Suprapubic skin (tissue), 4 donors: ENCODE data around the gene ZNF384. TPM values are rescaled to one million over a fixed set of nuclear protein-coding genes. Genes with fewer than 3 reads are reported as not detected.

Source experiments
- DNase-seq, 2 donors: peaks; one replicate each; pipeline ENCODE4 v3.0.0-alpha.2; 2019; ENCODE audit warnings: low spot score in 2 of 2
- H3K27ac ChIP-seq: fragments of 200-600 bp; sonication (generic); one replicate; pipeline ENCODE4 v1.5.1; 2019
- H3K27me3 ChIP-seq: fragments of 200-600 bp; sonication (generic); one replicate; pipeline ENCODE4 v1.5.1; 2019
- H3K36me3 ChIP-seq: fragments of 200-600 bp; sonication (generic); one replicate; pipeline ENCODE4 v1.5.1; 2019
- H3K4me1 ChIP-seq: fragments of 200-600 bp; sonication (generic); one replicate; pipeline ENCODE4 v1.5.1; 2019
- H3K4me3 ChIP-seq: fragments of 200-600 bp; sonication (generic); one replicate; pipeline ENCODE4 v1.5.1; 2019; ENCODE audit warnings: mild to moderate bottlenecking
- H3K9me3 ChIP-seq: fragments of 200-600 bp; sonication (generic); one replicate; pipeline ENCODE4 v1.5.1; 2019
- EP300 ChIP-seq: sonication (generic); formaldehyde crosslinking; IDR thresholded peaks from one replicate; pipeline ENCODE4 v1.6.1; 2017; ENCODE audit warnings: antibody characterized with exemption
- POLR2A ChIP-seq, 2 donors: fragments of 450-650 bp; IDR thresholded peaks; one replicate each; pipeline ENCODE4 v1.6.1; 2017; ENCODE audit warnings: antibody characterized with exemption in 2 of 2, mild to moderate bottlenecking in 2 of 2, moderate library complexity in 2 of 2
- POLR2AphosphoS5 ChIP-seq, 3 donors: sonication (generic); formaldehyde crosslinking; IDR thresholded peaks; one replicate each; pipeline ENCODE4 v1.6.1; 2017; ENCODE audit warnings: antibody characterized with exemption in 3 of 3
- WGBS: methylation state at CpG from one replicate; pipeline ENCODE4 v1.1.5; 2018; 5-methylcytosine and 5-hydroxymethylcytosine counted together
- total RNA-seq, 4 donors: library from RNA; depleted of rRNA; stranded (reverse); fragments of >200 nt; gene quantifications; one replicate each; pipeline ENCODE4 v1.1.0, GENCODE V29; 2016
- TF ChIP-seq, protein P1 (sequence below), 2 donors: fragments of 200-600 bp in 1 of 2; fragments of 450-650 bp in 1 of 2; sonication (generic) in 1 of 2; IDR thresholded peaks; one replicate each; pipeline ENCODE4 v1.5.1; 2016 to 2019; ENCODE audit warnings: antibody characterized with exemption in 2 of 2, mild to moderate bottlenecking in 1 of 2, moderate library complexity in 1 of 2

Gene ZNF384
- total RNA-seq, 4 donors from 2014 or later = 34.5 to 72.0 (median 42.2) TPM

DNA sequence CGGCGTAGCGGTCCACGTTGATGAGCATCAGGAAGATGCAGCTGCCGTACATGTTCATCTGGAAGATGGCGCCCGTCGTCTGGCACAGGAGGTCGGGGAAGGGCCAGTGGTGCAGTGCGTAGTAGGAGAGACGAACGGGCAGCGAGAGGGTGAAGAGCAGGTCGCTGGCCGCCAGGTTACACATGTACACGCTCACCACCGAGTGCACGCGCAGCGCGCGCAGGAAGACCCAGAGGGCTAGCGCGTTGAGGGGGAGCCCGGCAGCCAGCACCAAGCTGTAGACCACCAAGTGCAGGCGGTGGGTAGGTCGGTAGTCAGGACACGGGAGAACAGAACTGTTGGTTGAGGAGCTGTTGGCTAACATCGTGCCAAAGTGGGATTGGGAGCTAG is 68.3 kb downstream of the ZNF384 start:
- Histone ChIP-seq H3K36me3 (peaks cover 15% of the 10 kb centered on the region), H3K27me3 (peaks cover 10% of the 10 kb centered on the region), H3K9me3 (no peaks in the 10 kb centered on the region), H3K4me1 (peaks cover 10% of the 10 kb centered on the region), H3K4me3 (no peak overlapping the region), H3K27ac (no peak overlapping the region)
- 97% methylated on average over 25 of the region's 29 CpGs for WGBS
- TF ChIP-seq, protein P1, sequence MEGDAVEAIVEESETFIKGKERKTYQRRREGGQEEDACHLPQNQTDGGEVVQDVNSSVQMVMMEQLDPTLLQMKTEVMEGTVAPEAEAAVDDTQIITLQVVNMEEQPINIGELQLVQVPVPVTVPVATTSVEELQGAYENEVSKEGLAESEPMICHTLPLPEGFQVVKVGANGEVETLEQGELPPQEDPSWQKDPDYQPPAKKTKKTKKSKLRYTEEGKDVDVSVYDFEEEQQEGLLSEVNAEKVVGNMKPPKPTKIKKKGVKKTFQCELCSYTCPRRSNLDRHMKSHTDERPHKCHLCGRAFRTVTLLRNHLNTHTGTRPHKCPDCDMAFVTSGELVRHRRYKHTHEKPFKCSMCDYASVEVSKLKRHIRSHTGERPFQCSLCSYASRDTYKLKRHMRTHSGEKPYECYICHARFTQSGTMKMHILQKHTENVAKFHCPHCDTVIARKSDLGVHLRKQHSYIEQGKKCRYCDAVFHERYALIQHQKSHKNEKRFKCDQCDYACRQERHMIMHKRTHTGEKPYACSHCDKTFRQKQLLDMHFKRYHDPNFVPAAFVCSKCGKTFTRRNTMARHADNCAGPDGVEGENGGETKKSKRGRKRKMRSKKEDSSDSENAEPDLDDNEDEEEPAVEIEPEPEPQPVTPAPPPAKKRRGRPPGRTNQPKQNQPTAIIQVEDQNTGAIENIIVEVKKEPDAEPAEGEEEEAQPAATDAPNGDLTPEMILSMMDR (IDR thresholded peaks at IDR 0.05) = no peak
- TF ChIP-seq POLR2A (IDR thresholded peaks at IDR 0.05) = no peak
- no peak for TF ChIP-seq EP300
- no peak for TF ChIP-seq POLR2AphosphoS5 (IDR thresholded peaks at IDR 0.05)
- no peak for DNase-seq

DNA sequence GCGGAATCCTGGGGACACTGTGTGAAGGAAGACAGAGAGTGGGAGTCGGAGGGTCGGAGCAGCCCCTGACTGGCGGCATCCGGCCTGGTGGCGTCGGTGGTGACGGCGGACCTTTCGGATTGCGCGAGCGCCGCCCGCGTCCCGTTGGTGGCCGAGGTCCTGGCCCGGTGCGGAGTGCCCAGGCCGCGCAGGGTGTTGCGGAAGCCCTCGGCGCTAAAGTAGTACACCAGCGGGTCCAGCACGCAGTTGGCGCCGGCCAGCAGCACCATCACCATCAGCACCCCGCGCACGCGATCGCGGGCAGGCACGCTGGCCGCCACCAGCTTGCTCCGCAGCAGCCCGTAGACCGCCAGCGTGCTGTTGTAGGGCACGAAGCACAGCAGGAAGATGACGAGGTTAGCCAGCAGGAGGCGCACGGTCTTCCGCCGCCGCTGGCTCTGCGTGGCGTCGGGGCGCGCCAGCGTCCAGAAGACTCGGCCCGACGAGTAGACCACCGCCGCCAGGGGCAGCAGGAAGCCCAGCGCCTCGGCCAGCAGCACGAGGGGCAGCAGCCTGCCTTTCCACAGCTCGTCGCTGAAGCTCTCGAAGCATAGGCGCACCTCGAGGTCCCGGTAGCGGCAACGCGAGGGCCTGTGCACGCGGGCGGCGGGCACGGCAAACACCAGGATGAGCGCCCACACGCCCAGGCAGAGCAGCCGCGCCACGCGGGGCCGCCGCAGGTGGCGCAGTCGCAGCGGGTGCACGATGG is 68.9 kb downstream of the ZNF384 start:
- Histone ChIP-seq H3K27ac (no peak overlapping the region), H3K4me1 (peaks cover 10% of the 10 kb centered on the region), H3K4me3 (no peak overlapping the region), H3K9me3 (no peaks in the 10 kb centered on the region), H3K27me3 (peaks cover 10% of the 10 kb centered on the region), H3K36me3 (peaks cover 15% of the 10 kb centered on the region)
- no peak for DNase-seq
- TF ChIP-seq, protein P1 (IDR thresholded peaks at IDR 0.05) = peak; percentile 12 to 46
- no peak for TF ChIP-seq POLR2AphosphoS5 (IDR thresholded peaks at IDR 0.05)
- WGBS = 79% methylated on average over 33 of the region's 88 CpGs

DNA sequence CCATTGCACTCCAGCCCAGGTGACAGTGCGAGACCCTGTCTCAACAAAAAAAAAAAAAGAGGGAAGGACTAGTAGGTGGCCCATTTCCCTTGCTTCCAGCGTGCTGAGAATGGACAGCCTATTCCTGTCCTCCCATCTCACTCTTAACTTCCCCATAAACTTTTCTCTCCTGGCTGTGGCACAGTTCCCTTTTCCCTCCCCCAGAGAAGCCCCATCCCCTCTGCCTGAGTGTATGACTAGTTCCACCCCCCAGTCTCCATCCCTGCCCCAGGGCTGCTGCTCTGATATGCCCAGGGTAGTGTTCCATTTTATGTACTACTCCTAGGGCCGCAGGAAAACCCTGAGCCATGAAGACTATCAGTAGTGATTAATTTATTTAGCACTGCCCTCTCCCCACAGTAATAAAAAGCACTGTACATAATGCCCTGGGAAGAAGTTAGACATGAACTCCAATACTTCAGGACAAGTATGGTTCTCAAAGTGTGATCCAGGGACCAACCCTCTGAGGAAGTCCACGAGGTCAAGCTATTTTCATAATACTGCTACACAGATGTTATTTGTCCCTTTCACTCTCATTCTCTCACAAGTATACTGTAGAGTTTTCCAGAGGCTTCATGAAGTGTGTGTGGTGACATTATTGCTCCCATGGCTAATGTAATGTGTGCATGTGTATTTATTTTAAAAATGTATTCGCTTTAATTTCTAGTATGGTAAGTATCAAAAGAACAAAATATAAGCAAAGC is 70.5 kb downstream of the ZNF384 start:
- peaks cover 10% of the 10 kb centered on the region for H3K27me3 ChIP-seq
- H3K4me1 ChIP-seq = peaks cover 22% of the 10 kb centered on the region
- peaks cover 15% of the 10 kb centered on the region for H3K36me3 ChIP-seq
- 87% methylated on average over 5 of the region's 5 CpGs for WGBS
- no peak for DNase-seq
- H3K9me3 ChIP-seq = no peaks in the 10 kb centered on the region
- TF ChIP-seq EP300 (no peak), POLR2AphosphoS5 (IDR thresholded peaks at IDR 0.05) (no peak), POLR2A (IDR thresholded peaks at IDR 0.05) (no peak)
- TF ChIP-seq, protein P1 (IDR thresholded peaks at IDR 0.05) = no peak
- no peak overlapping the region for H3K4me3 ChIP-seq
- no peak overlapping the region for H3K27ac ChIP-seq

Other genes starting within 250 kb of the ZNF384 start
- gene CD27, start 244.4 kb downstream of the ZNF384 start, total RNA-seq = 1 to 10 TPM in 1 of 4 donors, not detected in 3; 1.9 TPM
- 10 to 100 TPM; 10.9 to 25.2 (median 17.7) TPM for gene TAPBPL, start 237.3 kb downstream of the ZNF384 start, total RNA-seq
- gene VAMP1, start 218.7 kb downstream of the ZNF384 start, total RNA-seq = 1 to 10 TPM; 2.1 to 5.4 (median 3.7) TPM
- 10 to 100 TPM; 28.0 to 42.2 (median 37.9) TPM for gene MRPL51, start 196.1 kb downstream of the ZNF384 start, total RNA-seq
- 10 to 100 TPM; 22.6 to 43.2 (median 31.0) TPM for gene NCAPD2, start 195.3 kb downstream of the ZNF384 start, total RNA-seq
- 1,000 to 10,000 TPM; 1,442 to 2,828 (median 1,967) TPM for gene GAPDH, start 154.9 kb downstream of the ZNF384 start, total RNA-seq
- gene IFFO1, start 133.3 kb downstream of the ZNF384 start, total RNA-seq = 1 to 10 TPM; 1.9 to 5.8 (median 4.3) TPM
- 10 to 100 TPM; 34.6 to 62.2 (median 42.3) TPM for gene NOP2, start 121.1 kb downstream of the ZNF384 start, total RNA-seq
- 100 to 1,000 TPM; 191 to 258 (median 206) TPM for gene CHD4, start 82.0 kb downstream of the ZNF384 start, total RNA-seq
- 10 to 100 TPM in 1 of 4 donors, 1 to 10 TPM in 3; 5.8 to 15.0 (median 8.8) TPM for gene LPAR5, start 53.4 kb downstream of the ZNF384 start, total RNA-seq
- gene ACRBP, start 41.9 kb downstream of the ZNF384 start, total RNA-seq = 1 to 10 TPM in 3 of 4 donors, under 1 TPM in 1; 0.86 to 9.3 (median 1.6) TPM
- 10 to 100 TPM; 53.2 to 85.0 (median 70.6) TPM for gene ING4, start 26.3 kb downstream of the ZNF384 start, total RNA-seq
- not detected for gene PIANP, start 11.4 kb upstream of the ZNF384 start, total RNA-seq
- 10 to 100 TPM; 50.2 to 70.7 (median 66.6) TPM for gene COPS7A, start 34.7 kb upstream of the ZNF384 start, total RNA-seq
- gene MLF2, start 63.8 kb upstream of the ZNF384 start, total RNA-seq = 100 to 1,000 TPM; 147 to 195 (median 180) TPM
- gene PTMS, start 77.0 kb upstream of the ZNF384 start, total RNA-seq = 100 to 1,000 TPM in 2 of 4 donors, 10 to 100 TPM in 2; 91.2 to 128 (median 99.8) TPM
- 1 to 10 TPM in 1 of 4 donors, under 1 TPM in 1, not detected in 2; 0.60 to 1.4 TPM for gene LAG3, start 83.1 kb upstream of the ZNF384 start, total RNA-seq
- gene CD4, start 100.2 kb upstream of the ZNF384 start, total RNA-seq = 1 to 10 TPM; 2.5 to 5.4 (median 3.9) TPM
- gene GPR162, start 132.4 kb upstream of the ZNF384 start, total RNA-seq = 1 to 10 TPM in 2 of 4 donors, under 1 TPM in 2; 0.47 to 2.1 (median 1.0) TPM
- 10 to 100 TPM in 3 of 4 donors, 1 to 10 TPM in 1; 5.0 to 30.5 (median 14.3) TPM for gene P3H3, start 139.0 kb upstream of the ZNF384 start, total RNA-seq
- 1 to 10 TPM in 2 of 4 donors, under 1 TPM in 1, not detected in 1; 0.72 to 1.5 (median 1.4) TPM for gene GNB3, start 151.6 kb upstream of the ZNF384 start, total RNA-seq
- 1 to 10 TPM; 4.8 to 8.9 (median 5.9) TPM for gene CDCA3, start 161.9 kb upstream of the ZNF384 start, total RNA-seq
- 10 to 100 TPM; 54.7 to 71.8 (median 68.9) TPM for gene USP5, start 162.8 kb upstream of the ZNF384 start, total RNA-seq
- 100 to 1,000 TPM; 185 to 498 (median 405) TPM for gene TPI1, start 178.2 kb upstream of the ZNF384 start, total RNA-seq
- gene SPSB2, start 183.9 kb upstream of the ZNF384 start, total RNA-seq = 10 to 100 TPM in 1 of 4 donors, 1 to 10 TPM in 3; 3.0 to 16.5 (median 7.5) TPM
- gene LRRC23, start 215.4 kb upstream of the ZNF384 start, total RNA-seq = 10 to 100 TPM in 2 of 4 donors, 1 to 10 TPM in 2; 4.3 to 15.8 (median 8.5) TPM
- gene ENO2, start 225.2 kb upstream of the ZNF384 start, total RNA-seq = 10 to 100 TPM in 1 of 4 donors, 1 to 10 TPM in 3; 1.3 to 15.4 (median 6.9) TPM
- gene ATN1, start 238.6 kb upstream of the ZNF384 start, total RNA-seq = 100 to 1,000 TPM in 1 of 4 donors, 10 to 100 TPM in 3; 58.4 to 137 (median 67.7) TPM